RKO (cell line): ENCODE data around the gene PPM1N.

Experiments
- DNase-seq: peaks from one replicate; pipeline ENCODE4 v3.0.0-alpha.2; 2016; ENCODE audit warnings: low spot score

The PPM1N gene

DNA sequence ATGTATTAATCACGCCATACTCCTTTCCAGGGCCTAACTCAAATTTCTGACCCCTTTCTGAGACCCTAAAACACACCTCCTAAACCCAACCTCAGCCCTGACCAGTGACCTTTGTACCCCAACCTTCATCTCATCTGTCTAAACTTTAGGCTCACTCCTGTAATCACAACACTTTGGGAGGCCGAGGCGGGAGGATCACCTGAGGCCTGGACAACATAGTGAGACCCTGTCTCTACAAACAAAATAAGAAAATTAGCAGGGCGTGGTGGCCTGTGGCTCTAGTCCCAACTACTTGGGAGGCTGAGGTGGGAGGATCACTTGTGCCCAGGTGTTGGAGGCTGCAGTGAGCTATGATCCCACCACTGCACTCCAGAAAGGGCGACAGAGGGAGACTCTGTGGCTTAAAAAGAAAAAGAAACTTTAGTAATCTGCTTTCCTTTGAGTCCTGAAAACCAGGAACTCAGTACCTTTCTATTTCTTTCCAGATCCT lies 6.1 kb upstream of the PPM1N start:
- DNase-seq: no peak

- no peak for DNase-seq
Observed at GRCh38 chr19:45492627-45493470, 5.4 kb upstream of the PPM1N start.

DNA sequence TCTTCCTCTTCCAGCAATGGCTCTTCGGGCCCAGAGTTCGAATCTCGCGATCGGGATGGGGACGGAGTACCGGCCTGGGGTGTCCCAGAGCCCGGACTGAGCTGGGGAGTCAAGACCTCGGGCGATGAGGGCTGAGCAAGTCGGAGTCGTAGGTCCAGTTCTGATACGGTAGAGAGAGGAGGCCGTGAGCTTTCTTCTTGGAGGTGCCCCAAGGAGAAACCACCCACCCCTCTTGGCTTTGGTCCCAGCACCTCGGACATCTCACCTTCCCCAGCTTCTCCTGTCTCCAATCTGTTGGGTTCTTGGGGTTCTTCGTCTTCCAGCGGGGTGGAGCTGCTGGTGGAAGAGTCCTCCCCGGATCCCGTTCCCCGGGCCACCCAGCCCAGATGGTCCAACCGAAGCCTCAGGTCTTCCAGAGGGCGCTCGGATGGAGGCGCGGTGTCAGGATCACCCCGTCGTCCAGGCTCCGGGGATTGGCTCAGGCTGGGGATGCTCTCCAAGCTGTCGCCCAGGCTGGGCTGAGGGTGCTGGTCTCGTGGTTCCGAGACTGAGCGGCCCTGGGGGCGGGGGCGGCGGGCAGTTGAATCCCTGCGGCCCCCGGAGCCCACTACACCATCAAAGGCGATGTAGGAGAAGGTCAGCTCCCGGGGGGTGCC lies 3.9 kb upstream of the PPM1N start:
- DNase-seq: no peak

- no peak for DNase-seq
Observed at GRCh38 chr19:45495178-45495577, 3.1 kb upstream of the PPM1N start.

DNA sequence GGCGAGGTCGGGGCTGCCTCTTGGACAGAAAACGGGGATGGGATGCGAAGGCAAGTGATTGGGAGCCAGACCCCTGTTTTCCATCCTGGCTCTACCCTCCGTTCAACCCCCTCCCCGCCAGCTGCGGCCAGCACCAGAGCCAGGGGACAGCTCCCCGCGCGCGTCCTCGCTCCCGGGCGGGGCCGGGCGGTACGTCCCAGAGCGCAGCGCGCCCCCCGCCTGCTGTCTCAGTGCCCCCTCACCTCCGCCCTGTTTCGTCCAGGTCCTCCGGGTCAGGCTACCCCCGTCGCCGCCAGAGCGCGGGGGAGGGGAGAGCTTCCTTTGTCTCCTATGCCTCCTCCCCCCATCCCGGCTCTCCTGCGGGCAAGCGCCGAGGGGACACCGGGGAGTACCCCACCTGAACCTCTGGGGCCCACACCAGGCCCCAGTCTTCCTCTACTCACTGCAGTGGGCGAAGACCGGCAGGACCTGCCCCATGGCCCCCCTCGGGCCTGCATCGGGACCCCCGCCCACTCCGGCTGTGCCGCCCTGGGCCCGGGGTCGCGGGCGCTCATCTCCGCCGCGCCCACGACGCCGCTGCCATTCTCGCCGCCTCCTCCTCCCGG lies 1.8 kb upstream of the PPM1N start:
- no peak for DNase-seq

DNA sequence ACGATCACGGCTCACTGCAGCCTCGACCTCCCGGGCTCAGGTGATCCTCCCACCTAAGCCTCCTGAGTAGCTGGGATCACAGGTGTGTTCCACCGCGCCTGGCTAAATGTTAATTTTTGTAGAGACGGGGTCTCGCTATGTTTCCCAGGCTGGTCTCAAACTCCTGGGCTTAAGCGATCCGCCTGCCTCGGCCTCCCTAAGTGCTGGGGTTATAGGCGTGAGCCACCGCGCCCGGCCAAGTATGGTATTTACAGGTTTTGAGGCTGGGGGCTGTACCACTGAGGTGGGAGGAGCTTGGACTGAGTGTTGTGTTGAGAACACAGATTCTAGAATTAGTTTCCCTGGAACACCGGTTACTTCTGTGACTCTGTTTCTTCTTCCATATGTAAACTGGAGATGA lies 452 bp upstream of the PPM1N start:
- DNase-seq: no peak

DNA sequence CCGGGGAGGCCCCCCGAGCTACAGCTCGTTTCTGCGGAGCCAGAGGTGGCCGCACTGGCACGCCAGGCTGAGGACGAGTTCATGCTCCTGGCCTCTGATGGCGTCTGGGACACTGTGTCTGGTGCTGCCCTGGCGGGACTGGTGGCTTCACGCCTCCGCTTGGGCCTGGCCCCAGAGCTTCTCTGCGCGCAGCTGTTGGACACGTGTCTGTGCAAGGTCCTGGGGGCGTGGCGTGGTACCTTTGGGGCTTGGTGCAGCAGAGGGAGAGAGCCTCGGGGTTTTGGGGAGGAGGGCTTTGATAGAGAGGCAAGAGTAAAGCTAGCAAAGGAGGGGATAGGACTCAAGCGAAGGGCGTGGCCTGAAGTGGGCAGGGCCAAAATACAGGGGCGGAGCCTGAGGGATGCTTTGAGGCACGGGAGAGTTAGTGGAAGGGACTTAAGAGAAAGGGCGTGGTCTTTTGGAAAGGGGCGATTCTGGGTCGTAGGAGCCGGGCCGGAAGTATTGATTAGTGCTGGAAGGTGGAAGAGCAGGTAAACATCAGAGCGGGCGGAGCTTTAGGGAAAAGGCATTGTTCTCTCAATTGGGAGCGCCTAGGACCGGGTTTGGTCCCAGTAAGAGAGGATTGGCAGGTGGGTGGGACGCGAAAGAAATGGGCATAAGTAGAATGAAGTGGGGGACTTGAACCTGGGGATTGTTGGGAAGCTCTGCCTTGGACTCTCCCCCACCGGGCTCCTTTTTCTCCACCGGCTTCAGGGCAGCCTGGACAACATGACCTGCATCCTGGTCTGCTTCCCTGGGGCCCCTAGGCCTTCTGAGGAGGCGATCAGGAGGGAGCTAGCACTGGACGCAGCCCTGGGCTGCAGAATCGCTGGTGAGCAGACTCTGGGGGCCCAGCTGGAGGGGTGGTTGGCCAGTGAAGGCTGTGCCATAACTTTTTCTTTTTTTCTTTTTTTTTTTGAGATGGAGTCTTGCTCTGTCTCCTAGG lies 1.2 kb downstream of the PPM1N start:
- DNase-seq: no peak

- DNase-seq: no peak
Observed at GRCh38 chr19:45500918-45501729, 2.9 kb downstream of the PPM1N start.

DNA sequence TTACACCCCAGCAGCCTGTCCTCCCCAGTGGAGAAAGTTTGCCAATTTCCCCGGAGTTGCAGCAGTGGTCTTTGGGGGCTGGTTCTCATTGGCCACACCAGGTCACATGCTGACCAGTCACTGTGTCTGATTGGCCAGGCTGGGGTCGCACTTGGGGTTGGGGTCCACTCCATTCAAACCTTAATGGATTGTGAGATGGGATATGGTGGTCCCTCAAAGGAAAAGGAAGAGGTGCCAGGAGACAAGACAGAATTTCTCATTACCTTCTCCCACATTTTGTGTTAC lies 3.4 kb downstream of the PPM1N start:
- no peak for DNase-seq

- no peak for DNase-seq
Observed at GRCh38 chr19:45502111-45502510, 3.9 kb downstream of the PPM1N start.

DNA sequence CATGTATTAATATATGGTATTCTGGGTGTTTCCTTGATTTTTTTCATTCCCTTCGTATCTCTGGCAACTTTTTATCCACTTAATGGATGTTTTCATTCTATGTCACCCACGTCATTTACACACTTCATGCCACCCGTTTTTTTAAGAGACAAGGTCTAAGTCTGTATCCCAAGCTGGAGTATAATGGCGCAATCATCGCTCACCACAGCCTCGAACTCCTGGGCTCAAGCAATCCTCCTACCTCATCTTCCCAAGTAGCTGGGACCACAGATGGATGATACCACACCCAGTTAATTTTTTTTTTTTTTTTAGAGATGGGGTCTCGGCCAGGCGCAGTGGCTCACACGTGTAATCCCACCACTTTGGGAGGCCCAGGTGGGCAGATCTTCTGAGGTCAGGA lies 5.7 kb downstream of the PPM1N start:
- DNase-seq: no peak

- no peak for DNase-seq
Observed at GRCh38 chr19:45505151-45505995, 7.1 kb downstream of the PPM1N start.

GRCh38 chr19:45505996-45506245 lies 7.7 kb downstream of the PPM1N start:
- no peak for DNase-seq

DNA sequence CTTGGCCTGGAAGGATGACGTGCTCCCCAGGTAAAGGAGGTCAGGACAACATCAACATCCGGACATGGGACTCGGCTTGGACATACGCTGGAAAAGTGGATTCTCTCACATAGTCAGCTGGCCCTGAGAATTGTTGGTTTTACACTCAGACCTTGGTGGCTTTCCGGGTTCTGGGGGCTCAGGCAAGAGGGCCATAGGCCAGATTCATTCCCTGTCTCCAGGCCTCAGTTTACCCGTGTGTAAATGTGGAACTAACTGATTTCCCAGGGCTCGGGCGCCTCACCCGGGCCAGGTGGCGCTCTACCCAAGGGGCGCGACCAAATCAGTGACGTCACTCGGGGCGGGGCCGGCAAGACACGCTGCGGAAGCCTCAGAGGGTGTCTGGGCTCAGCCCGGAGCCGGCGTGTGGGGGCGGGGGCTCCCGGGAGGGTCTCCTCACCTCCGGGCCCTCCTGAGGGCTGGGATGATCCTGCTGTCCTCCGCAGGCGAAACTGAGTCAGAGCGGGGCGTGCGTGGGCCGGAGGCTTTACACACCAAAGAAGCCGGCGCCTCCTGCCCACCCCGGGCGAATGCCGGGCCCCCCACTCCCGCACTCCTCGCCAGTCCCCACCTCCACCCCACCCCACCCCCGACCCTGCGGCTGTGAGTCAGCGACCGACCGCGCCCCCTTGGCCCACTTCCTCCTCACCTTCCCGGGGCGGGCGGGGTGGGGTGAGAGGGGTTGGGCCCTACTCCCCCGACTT lies 8.2 kb downstream of the PPM1N start:
- peak; percentile 94 for DNase-seq

DNA sequence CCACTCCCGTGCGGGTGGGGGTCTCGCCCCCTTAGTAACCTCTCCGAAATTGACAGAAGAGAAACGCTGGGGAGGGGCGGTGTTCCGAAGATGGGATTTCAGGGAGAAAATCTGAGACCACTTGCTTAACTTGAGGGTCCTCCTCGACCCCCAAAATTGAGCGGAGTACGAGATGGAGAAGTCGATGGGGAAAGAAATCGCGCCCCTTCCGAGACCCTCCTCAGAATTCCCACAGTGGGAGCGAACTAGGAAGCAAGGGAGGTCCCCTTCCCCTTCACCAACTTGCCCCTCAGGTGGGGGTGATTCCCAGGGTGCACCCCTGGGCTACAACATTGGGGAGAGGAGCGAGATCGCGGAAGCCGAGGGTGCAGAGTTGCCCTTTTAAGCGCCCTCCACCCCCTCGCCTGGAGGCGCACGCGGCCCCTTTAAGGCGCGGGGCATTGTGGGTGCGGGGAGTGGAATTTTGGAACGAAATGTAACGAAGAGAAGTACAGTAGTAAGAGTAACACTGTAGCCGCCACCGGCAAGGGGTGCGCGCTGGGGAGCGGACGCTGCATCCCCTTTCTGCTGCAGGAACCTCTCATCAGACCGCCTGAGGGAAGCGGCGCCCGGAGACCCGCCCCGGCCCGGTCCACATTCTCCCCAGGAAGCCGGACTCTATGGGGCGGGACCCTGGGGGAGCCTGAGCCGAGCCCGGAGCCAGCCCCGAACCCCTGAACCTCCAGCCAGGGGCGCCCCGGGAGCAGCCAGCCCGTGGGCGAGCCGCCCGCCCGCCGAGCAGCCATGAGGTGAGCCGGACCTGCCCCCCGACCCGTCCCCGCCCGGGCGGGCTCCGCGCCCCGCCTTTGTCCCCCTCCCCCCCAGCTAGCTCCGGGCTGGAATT lies 9.0 kb downstream of the PPM1N start, which contains the start of gene VASP:
Gene VASP, plus strand, starts transcription at position 491 of the 883 bp plus-strand sequence. Its CDS starts 293 bp downstream, at position 784.
- peak; percentile 93 for DNase-seq

GRCh38 chr19:45507872-45508416 lies 9.7 kb downstream of the PPM1N start:
- DNase-seq: peak; percentile 54

DNA sequence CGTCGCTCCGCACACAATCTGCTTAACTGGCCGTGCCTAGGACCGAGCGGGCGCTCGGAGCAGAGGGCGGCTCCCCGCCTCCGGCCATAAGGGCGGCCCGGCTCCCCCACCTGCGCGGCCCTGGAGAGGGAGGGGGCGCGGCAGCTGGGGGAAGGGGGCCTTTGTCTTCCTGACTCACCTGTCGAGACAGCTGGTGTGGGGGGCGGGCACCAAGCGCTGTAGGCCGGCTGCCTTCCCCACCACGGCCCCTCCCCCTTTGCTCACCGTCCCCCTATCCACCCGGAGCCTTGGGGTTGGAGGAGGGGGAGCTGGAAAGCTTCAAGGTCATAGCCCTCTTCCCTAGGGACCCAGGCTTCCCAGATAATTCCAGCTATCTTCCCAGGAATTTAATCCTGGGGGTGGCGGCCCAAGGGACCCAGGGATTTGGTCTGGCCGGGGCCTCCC lies 10.2 kb downstream of the PPM1N start:
- peak; percentile 58 for DNase-seq
